Endothelial cell of umbilical vein (primary cell): Measurements from ENCODE around the gene GALNT14.

Source experiments
- EZH2 ChIP-seq: IDR thresholded peaks from 2 replicates; pipeline ENCODE4 v1.6.1; 2012; ENCODE audit warnings: borderline replicate concordance, low read depth, mild to moderate bottlenecking, moderate library complexity, low read length, inconsistent platforms; ENCODE audit not compliant: severe bottlenecking
- MYC ChIP-seq: IDR thresholded peaks from one replicate; pipeline ENCODE4 v1.6.1; 2011; ENCODE audit warnings: mild to moderate bottlenecking, low read depth, low read length
- POLR2AphosphoS5 ChIP-seq: IDR thresholded peaks from 2 replicates; pipeline ENCODE4 v1.6.1; 2012; ENCODE audit warnings: low read depth, mild to moderate bottlenecking, control low read depth, low read length, moderate library complexity; ENCODE audit not compliant: insufficient read depth
- TF ChIP-seq, protein P1 (sequence below), 2 donors: IDR thresholded peaks; 1 replicate in 1 of 2; 2 replicates in 1 of 2; pipeline ENCODE4 v1.5.1; 2011; ENCODE audit warnings: low read length in 2 of 2, mild to moderate bottlenecking in 2 of 2, moderate library complexity in 2 of 2, control low read depth in 1 of 2, inconsistent platforms in 1 of 2, low read depth in 1 of 2; ENCODE audit not compliant: insufficient read depth in 1 of 2; ENCODE audit errors: extremely low read depth in 1 of 2
- TF ChIP-seq, protein P2 (sequence below): IDR thresholded peaks from 2 replicates; pipeline ENCODE4 v1.6.1; 2011; ENCODE audit not compliant: insufficient read depth, insufficient read length

GRCh38 chr2:30888852-30889409, 249.3 kb downstream of the GALNT14 start:
- TF ChIP-seq, protein P1, sequence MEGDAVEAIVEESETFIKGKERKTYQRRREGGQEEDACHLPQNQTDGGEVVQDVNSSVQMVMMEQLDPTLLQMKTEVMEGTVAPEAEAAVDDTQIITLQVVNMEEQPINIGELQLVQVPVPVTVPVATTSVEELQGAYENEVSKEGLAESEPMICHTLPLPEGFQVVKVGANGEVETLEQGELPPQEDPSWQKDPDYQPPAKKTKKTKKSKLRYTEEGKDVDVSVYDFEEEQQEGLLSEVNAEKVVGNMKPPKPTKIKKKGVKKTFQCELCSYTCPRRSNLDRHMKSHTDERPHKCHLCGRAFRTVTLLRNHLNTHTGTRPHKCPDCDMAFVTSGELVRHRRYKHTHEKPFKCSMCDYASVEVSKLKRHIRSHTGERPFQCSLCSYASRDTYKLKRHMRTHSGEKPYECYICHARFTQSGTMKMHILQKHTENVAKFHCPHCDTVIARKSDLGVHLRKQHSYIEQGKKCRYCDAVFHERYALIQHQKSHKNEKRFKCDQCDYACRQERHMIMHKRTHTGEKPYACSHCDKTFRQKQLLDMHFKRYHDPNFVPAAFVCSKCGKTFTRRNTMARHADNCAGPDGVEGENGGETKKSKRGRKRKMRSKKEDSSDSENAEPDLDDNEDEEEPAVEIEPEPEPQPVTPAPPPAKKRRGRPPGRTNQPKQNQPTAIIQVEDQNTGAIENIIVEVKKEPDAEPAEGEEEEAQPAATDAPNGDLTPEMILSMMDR (IDR thresholded peaks at IDR 0.05; ENCODE audit: extremely low read depth in 1 of 2, insufficient read depth in 1 of 2, low read depth in 1 of 2, low read length in 2 of 2): no peak
- no peak for TF ChIP-seq POLR2AphosphoS5
- TF ChIP-seq EZH2: no peak
- no peak for TF ChIP-seq MYC
- TF ChIP-seq, protein P2, sequence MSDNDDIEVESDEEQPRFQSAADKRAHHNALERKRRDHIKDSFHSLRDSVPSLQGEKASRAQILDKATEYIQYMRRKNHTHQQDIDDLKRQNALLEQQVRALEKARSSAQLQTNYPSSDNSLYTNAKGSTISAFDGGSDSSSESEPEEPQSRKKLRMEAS: no peak
